Measurements from ENCODE around the gene DRD3. TPM values are rescaled to one million over a fixed set of nuclear protein-coding genes. Genes with fewer than 3 reads are reported as not detected.

DRD3 gene
- total RNA-seq, 1 experiment from 2014 or later, result not detected

DNA sequence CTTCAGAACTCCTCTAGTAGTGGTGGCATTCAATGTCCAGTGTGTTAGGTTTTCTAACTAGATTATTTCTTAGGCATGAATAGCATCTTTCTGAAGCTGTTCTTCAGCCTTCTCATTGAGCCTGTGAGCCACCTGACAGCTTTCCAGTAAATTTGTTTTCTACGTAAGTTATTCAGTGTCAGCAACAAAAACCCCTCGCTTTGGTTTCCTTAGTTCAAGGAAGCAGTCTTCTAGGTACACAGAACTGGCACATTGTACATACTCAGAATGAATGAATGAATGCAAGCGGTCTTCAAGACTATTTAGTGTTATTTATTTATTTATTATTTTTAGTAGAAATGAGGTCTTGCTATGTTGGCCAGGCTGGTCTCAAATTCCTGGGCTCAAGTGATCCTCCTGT is 44.9 kb downstream of the DRD3 start:
- BruUV-seq (replicated peaks), result no TSS peak
- intact Hi-C loops (cut with micrococcal nuclease; ENCODE audit: unreplicated experiment), result no loop called here
- H3K27me3 ChIP-seq (replicated peaks; ENCODE audit: insufficient read depth, low read depth, low read length, poor library complexity), result no peaks in the 10 kb centered on the region
- TF ChIP-seq EZH2 (IDR thresholded peaks at IDR 0.05; ENCODE audit: borderline replicate concordance, low read depth, low read length, poor library complexity, severe bottlenecking), result no peak
- TF ChIP-seq, protein P1, sequence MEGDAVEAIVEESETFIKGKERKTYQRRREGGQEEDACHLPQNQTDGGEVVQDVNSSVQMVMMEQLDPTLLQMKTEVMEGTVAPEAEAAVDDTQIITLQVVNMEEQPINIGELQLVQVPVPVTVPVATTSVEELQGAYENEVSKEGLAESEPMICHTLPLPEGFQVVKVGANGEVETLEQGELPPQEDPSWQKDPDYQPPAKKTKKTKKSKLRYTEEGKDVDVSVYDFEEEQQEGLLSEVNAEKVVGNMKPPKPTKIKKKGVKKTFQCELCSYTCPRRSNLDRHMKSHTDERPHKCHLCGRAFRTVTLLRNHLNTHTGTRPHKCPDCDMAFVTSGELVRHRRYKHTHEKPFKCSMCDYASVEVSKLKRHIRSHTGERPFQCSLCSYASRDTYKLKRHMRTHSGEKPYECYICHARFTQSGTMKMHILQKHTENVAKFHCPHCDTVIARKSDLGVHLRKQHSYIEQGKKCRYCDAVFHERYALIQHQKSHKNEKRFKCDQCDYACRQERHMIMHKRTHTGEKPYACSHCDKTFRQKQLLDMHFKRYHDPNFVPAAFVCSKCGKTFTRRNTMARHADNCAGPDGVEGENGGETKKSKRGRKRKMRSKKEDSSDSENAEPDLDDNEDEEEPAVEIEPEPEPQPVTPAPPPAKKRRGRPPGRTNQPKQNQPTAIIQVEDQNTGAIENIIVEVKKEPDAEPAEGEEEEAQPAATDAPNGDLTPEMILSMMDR (conservative IDR thresholded peaks at IDR 0.05; ENCODE audit: low read depth, low read length), result no peak
- POLR2A ChIA-PET (ENCODE audit: low non-redundant PET), result no interaction called here
- no peaks in the 10 kb centered on the region for H3K9me3 ChIP-seq (ENCODE audit: low read depth, low read length, poor library complexity, severe bottlenecking)
- H3K27ac ChIP-seq (ENCODE audit: low read depth, low read length, poor library complexity, severe bottlenecking), result no peak overlapping the region
- no peak overlapping the region for H3K4me3 ChIP-seq (ENCODE audit: low read depth, low read length, poor library complexity, severe bottlenecking)
- no peak for DNase-seq (ENCODE audit: low spot score)
- no peaks in the 10 kb centered on the region for H3K4me1 ChIP-seq (ENCODE audit: insufficient read depth, low read length, poor library complexity, severe bottlenecking)
- no peaks in the 10 kb centered on the region for H3K36me3 ChIP-seq (ENCODE audit: insufficient read depth, low read length, poor library complexity, severe bottlenecking)
- CTCF ChIA-PET, result no interaction called here

DNA sequence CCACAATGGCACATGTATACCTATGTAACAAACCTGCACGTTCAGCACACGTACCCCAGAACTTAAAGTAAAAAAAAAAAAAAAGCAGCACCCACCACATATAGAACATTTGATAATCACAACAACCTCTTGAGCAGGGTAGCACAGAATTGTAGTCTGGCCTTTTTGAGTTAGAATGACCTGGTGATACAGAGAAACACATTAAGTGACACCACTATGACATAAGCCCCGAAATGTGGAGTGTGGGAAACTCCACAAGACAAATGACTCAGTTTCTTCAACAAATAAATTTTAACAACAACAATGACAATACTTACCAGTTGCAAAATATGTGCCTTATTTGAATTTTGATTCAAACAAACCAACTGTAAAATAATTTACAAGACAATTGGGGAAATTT is 46.4 kb downstream of the DRD3 start:
- H3K36me3 ChIP-seq (ENCODE audit: insufficient read depth, low read length, poor library complexity, severe bottlenecking), result no peaks in the 10 kb centered on the region
- H3K27ac ChIP-seq (ENCODE audit: low read depth, low read length, poor library complexity, severe bottlenecking), result no peak overlapping the region
- TF ChIP-seq, protein P1 (conservative IDR thresholded peaks at IDR 0.05; ENCODE audit: low read depth, low read length), result no peak
- TF ChIP-seq EZH2 (IDR thresholded peaks at IDR 0.05; ENCODE audit: borderline replicate concordance, low read depth, low read length, poor library complexity, severe bottlenecking), result no peak
- no TSS peak for BruUV-seq (replicated peaks)
- no peak overlapping the region for H3K4me3 ChIP-seq (ENCODE audit: low read depth, low read length, poor library complexity, severe bottlenecking)
- no peaks in the 10 kb centered on the region for H3K9me3 ChIP-seq (ENCODE audit: low read depth, low read length, poor library complexity, severe bottlenecking)
- intact Hi-C loops (cut with micrococcal nuclease; ENCODE audit: unreplicated experiment), result no loop called here
- POLR2A ChIA-PET (ENCODE audit: low non-redundant PET), result no interaction called here
- CTCF ChIA-PET, result no interaction called here
- H3K27me3 ChIP-seq (replicated peaks; ENCODE audit: insufficient read depth, low read depth, low read length, poor library complexity), result no peaks in the 10 kb centered on the region
- DNase-seq (ENCODE audit: low spot score), result no peak
- no peaks in the 10 kb centered on the region for H3K4me1 ChIP-seq (ENCODE audit: insufficient read depth, low read length, poor library complexity, severe bottlenecking)

DNA sequence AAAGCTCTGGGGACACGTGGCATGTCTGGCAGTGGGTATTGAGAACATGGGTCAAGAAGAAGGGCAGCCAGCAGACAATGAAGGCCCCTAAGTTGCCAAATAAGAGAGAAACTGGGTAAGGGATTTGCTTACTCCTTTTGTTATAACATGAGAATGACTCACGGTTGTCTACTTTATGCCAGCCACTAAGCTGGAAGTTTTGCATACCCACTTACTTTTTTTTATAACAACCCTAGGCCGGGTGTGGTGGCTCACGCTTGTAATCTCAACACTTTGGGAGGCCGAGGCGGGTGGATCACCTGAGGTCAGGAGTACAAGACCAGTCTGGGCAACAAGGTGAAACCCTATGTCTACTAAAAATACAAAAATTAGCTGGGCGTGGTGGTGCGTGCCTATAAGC is 50.0 kb downstream of the DRD3 start:
- intact Hi-C loops (cut with micrococcal nuclease; ENCODE audit: unreplicated experiment), result no loop called here
- no peaks in the 10 kb centered on the region for H3K4me1 ChIP-seq (ENCODE audit: insufficient read depth, low read length, poor library complexity, severe bottlenecking)
- no TSS peak for BruUV-seq (replicated peaks)
- H3K27me3 ChIP-seq (replicated peaks; ENCODE audit: insufficient read depth, low read depth, low read length, poor library complexity), result no peaks in the 10 kb centered on the region
- no peaks in the 10 kb centered on the region for H3K36me3 ChIP-seq (ENCODE audit: insufficient read depth, low read length, poor library complexity, severe bottlenecking)
- POLR2A ChIA-PET (ENCODE audit: low non-redundant PET), result no interaction called here
- no peak overlapping the region for H3K4me3 ChIP-seq (ENCODE audit: low read depth, low read length, poor library complexity, severe bottlenecking)
- no peak for DNase-seq (ENCODE audit: low spot score)
- no peak overlapping the region for H3K27ac ChIP-seq (ENCODE audit: low read depth, low read length, poor library complexity, severe bottlenecking)
- CTCF ChIA-PET, result no interaction called here
- TF ChIP-seq, protein P1 (conservative IDR thresholded peaks at IDR 0.05; ENCODE audit: low read depth, low read length), result no peak
- TF ChIP-seq EZH2 (IDR thresholded peaks at IDR 0.05; ENCODE audit: borderline replicate concordance, low read depth, low read length, poor library complexity, severe bottlenecking), result no peak
- H3K9me3 ChIP-seq (ENCODE audit: low read depth, low read length, poor library complexity, severe bottlenecking), result no peaks in the 10 kb centered on the region
